WTC11 (cell line): ENCODE measurements around the gene KRT72. TPM values are rescaled to one million over a fixed set of nuclear protein-coding genes. Genes with fewer than 3 reads are reported as not detected.
A peak's percentile ranks its signal among the peaks of the same experiment; 100 is the strongest.

ENCODE experiments used
- ATAC-seq: fragments of 200-7000 bp; cut with Tn5 transposase; 2 replicates; pipeline ENCODE4 v1.10.0; 2021; ENCODE audit warnings: mild to moderate bottlenecking, moderate library complexity
- CTCF ChIA-PET: fragments of 300-600 bp; sonication (Branson Sonifier 250); formaldehyde crosslinking; loops from one replicate; lab custom pipeline; 2021; ENCODE audit warnings: antibody characterized with exemption; lab: Charles Lee
- POLR2A ChIA-PET: fragments of 350-600 bp; sonication (Branson Sonifier 250); formaldehyde crosslinking; loops from one replicate; lab custom pipeline; 2021; ENCODE audit warnings: antibody characterized with exemption; lab: Charles Lee
- DNase-seq: peaks from one replicate; pipeline ENCODE4 v3.0.0; 2021; ENCODE audit warnings: low spot score
- H3K27ac Mint-ChIP-seq: 2 replicates; pipeline ENCODE4 v1.8.0; 2021; ENCODE audit warnings: mixed read lengths
- H3K27me3 Mint-ChIP-seq: 2 replicates; pipeline ENCODE4 v1.8.0; 2021; ENCODE audit warnings: low read depth, mild to moderate bottlenecking, moderate library complexity, mixed read lengths
- H3K36me3 Mint-ChIP-seq: 2 replicates; pipeline ENCODE4 v1.8.0; 2021; ENCODE audit warnings: mixed read lengths
- H3K4me1 Mint-ChIP-seq: 2 replicates; pipeline ENCODE4 v1.8.0; 2022; ENCODE audit warnings: mixed read lengths
- H3K4me3 Mint-ChIP-seq: 2 replicates; pipeline ENCODE4 v1.8.0; 2021; ENCODE audit warnings: mild to moderate bottlenecking, moderate library complexity, mixed read lengths
- H3K9me3 Mint-ChIP-seq: 2 replicates; pipeline ENCODE4 v1.8.0; 2021; ENCODE audit warnings: mixed read lengths
- ATF6 ChIP-seq: sonication (generic); formaldehyde crosslinking; IDR thresholded peaks from 2 replicates; pipeline ENCODE4 v1.8.1; 2023; ENCODE audit warnings: mild to moderate bottlenecking, missing genetic modification reagents
- CTCF ChIP-seq: fragments of 200-600 bp; IDR thresholded peaks from 2 replicates; pipeline ENCODE4 v1.8.0; 2022; ENCODE audit warnings: antibody characterized with exemption
- ELF4 ChIP-seq: sonication (generic); formaldehyde crosslinking; IDR thresholded peaks from 2 replicates; pipeline ENCODE4 v1.8.1; 2022; ENCODE audit warnings: low read depth, mild to moderate bottlenecking, moderate library complexity, missing genetic modification reagents
- IRF1 ChIP-seq: sonication (generic); formaldehyde crosslinking; IDR thresholded peaks from 2 replicates; pipeline ENCODE4 v1.8.0; 2023; ENCODE audit warnings: missing genetic modification reagents
- MLX ChIP-seq: sonication (generic); formaldehyde crosslinking; IDR thresholded peaks from 2 replicates; pipeline ENCODE4 v1.8.1; 2023; ENCODE audit warnings: mild to moderate bottlenecking, missing genetic modification reagents, moderate library complexity
- ZBTB21 ChIP-seq: sonication (generic); formaldehyde crosslinking; IDR thresholded peaks from 2 replicates; pipeline ENCODE4 v1.8.1; 2023; ENCODE audit warnings: mild to moderate bottlenecking, missing genetic modification reagents, borderline replicate concordance
- ZNF317 ChIP-seq: sonication (generic); formaldehyde crosslinking; IDR thresholded peaks from 2 replicates; pipeline ENCODE4 v1.8.1; 2023; ENCODE audit warnings: low read depth, mild to moderate bottlenecking, moderate library complexity, missing genetic modification reagents, borderline replicate concordance
- ZNF416 ChIP-seq: fragments of 250-450 bp; sonication (Bioruptor Pico); IDR thresholded peaks from 2 replicates; pipeline ENCODE4 v1.9.0; 2021; ENCODE audit warnings: mild to moderate bottlenecking, inconsistent platforms
- ZNF512 ChIP-seq: sonication (generic); formaldehyde crosslinking; IDR thresholded peaks from 2 replicates; pipeline ENCODE4 v1.8.1; 2022; ENCODE audit warnings: missing genetic modification reagents, borderline replicate concordance
- total RNA-seq: library from RNA; stranded (reverse); gene quantifications from 3 replicates; pipeline ENCODE4 v1.2.3, GENCODE V29; 2021
- TF ChIP-seq, protein P1 (sequence below): sonication (generic); formaldehyde crosslinking; IDR thresholded peaks from 2 replicates; pipeline ENCODE4 v1.8.0; 2023; ENCODE audit warnings: missing genetic modification reagents, mild to moderate bottlenecking, borderline replicate concordance
- TF ChIP-seq, protein P2 (sequence below): sonication (generic); formaldehyde crosslinking; conservative IDR thresholded peaks from 2 replicates; pipeline ENCODE4 v1.8.1; 2022; ENCODE audit warnings: mild to moderate bottlenecking, missing genetic modification reagents
- TF ChIP-seq, protein P3 (sequence below): sonication (generic); formaldehyde crosslinking; IDR thresholded peaks from 2 replicates; pipeline ENCODE4 v1.8.0; 2022; ENCODE audit warnings: mild to moderate bottlenecking, missing genetic modification reagents
- TF ChIP-seq, protein P4 (sequence below): sonication (generic); formaldehyde crosslinking; IDR thresholded peaks from 2 replicates; pipeline ENCODE4 v1.8.1; 2022; ENCODE audit warnings: low read depth, missing genetic modification reagents, borderline replicate concordance

The KRT72 gene
- total RNA-seq, 1 experiment from 2014 or later: not detected

- TF ChIP-seq, protein P1, sequence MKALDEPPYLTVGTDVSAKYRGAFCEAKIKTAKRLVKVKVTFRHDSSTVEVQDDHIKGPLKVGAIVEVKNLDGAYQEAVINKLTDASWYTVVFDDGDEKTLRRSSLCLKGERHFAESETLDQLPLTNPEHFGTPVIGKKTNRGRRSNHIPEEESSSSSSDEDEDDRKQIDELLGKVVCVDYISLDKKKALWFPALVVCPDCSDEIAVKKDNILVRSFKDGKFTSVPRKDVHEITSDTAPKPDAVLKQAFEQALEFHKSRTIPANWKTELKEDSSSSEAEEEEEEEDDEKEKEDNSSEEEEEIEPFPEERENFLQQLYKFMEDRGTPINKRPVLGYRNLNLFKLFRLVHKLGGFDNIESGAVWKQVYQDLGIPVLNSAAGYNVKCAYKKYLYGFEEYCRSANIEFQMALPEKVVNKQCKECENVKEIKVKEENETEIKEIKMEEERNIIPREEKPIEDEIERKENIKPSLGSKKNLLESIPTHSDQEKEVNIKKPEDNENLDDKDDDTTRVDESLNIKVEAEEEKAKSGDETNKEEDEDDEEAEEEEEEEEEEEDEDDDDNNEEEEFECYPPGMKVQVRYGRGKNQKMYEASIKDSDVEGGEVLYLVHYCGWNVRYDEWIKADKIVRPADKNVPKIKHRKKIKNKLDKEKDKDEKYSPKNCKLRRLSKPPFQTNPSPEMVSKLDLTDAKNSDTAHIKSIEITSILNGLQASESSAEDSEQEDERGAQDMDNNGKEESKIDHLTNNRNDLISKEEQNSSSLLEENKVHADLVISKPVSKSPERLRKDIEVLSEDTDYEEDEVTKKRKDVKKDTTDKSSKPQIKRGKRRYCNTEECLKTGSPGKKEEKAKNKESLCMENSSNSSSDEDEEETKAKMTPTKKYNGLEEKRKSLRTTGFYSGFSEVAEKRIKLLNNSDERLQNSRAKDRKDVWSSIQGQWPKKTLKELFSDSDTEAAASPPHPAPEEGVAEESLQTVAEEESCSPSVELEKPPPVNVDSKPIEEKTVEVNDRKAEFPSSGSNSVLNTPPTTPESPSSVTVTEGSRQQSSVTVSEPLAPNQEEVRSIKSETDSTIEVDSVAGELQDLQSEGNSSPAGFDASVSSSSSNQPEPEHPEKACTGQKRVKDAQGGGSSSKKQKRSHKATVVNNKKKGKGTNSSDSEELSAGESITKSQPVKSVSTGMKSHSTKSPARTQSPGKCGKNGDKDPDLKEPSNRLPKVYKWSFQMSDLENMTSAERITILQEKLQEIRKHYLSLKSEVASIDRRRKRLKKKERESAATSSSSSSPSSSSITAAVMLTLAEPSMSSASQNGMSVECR: no peak
- no peak for TF ChIP-seq ZNF512
- TF ChIP-seq ZNF416: no peak
- TF ChIP-seq, protein P2, sequence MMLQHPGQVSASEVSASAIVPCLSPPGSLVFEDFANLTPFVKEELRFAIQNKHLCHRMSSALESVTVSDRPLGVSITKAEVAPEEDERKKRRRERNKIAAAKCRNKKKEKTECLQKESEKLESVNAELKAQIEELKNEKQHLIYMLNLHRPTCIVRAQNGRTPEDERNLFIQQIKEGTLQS (CRISPR knock-in tag): no peak
- no peak for TF ChIP-seq MLX (CRISPR knock-in tag)
These were observed 49.9 kb downstream of the KRT72 start (continued) for GRCh38 chr12:52551216-52551865.

DNA sequence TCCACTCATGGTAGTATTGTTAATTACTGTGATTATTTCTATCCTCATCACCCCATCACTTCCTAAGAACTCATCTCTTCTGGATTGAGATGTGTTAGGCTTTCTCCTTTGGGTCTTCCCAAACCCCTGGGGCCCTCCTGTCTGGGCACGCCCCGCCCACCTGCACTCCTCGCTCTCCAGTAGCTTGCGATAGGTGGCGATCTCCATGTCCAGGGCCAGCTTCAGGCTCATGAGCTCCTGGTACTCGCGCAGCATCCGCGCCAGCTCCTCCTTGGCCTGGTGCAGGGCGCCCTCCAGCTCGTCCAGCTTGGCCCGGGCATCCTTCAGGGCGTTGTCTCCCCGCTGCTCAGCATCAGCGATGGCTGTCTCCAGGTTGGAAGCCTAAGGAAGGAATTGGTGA is 55.1 kb downstream of the KRT72 start:
- H3K4me3 Mint-ChIP-seq: no peak overlapping the region
- ATAC-seq: peak; percentile 56
- no peaks in the 10 kb centered on the region for H3K9me3 Mint-ChIP-seq
- TF ChIP-seq ELF4 (CRISPR knock-in tag): no peak
- TF ChIP-seq, protein P3, sequence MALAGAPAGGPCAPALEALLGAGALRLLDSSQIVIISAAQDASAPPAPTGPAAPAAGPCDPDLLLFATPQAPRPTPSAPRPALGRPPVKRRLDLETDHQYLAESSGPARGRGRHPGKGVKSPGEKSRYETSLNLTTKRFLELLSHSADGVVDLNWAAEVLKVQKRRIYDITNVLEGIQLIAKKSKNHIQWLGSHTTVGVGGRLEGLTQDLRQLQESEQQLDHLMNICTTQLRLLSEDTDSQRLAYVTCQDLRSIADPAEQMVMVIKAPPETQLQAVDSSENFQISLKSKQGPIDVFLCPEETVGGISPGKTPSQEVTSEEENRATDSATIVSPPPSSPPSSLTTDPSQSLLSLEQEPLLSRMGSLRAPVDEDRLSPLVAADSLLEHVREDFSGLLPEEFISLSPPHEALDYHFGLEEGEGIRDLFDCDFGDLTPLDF (CRISPR knock-in tag): no peak
- TF ChIP-seq, protein P4, sequence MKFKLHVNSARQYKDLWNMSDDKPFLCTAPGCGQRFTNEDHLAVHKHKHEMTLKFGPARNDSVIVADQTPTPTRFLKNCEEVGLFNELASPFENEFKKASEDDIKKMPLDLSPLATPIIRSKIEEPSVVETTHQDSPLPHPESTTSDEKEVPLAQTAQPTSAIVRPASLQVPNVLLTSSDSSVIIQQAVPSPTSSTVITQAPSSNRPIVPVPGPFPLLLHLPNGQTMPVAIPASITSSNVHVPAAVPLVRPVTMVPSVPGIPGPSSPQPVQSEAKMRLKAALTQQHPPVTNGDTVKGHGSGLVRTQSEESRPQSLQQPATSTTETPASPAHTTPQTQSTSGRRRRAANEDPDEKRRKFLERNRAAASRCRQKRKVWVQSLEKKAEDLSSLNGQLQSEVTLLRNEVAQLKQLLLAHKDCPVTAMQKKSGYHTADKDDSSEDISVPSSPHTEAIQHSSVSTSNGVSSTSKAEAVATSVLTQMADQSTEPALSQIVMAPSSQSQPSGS: no peak
- TF ChIP-seq ATF6 (CRISPR knock-in tag): no peak
- TF ChIP-seq ZNF317 (CRISPR knock-in tag): no peak
- no peak for TF ChIP-seq ZNF512
- TF ChIP-seq ZBTB21 (CRISPR knock-in tag): no peak
- TF ChIP-seq IRF1 (CRISPR knock-in tag): no peak
- no peak for TF ChIP-seq CTCF
- CTCF ChIA-PET: interaction anchor here (0.6 to 3.7 kb wide), 17 partner anchors 10 to 435 kb away, joined by 3 to 24 read pairs (median 5); partner anchors contain the start of gene KRT5
- H3K27me3 Mint-ChIP-seq: no peaks in the 10 kb centered on the region
- H3K4me1 Mint-ChIP-seq: no peaks in the 10 kb centered on the region
- H3K36me3 Mint-ChIP-seq: no peaks in the 10 kb centered on the region
- peak; percentile 37 for DNase-seq
- POLR2A ChIA-PET: no interaction called here
- H3K27ac Mint-ChIP-seq: no peak overlapping the region
